OCI-LY1 (cell line): ENCODE measurements around the gene BRCA1.

Source experiments
- CTCF ChIP-seq: fragments of 200-600 bp; sonication (generic), shearing (Covaris generic); IDR thresholded peaks from 2 replicates; pipeline ENCODE4 v1.5.1; 2017; ENCODE audit warnings: mild to moderate bottlenecking, antibody characterized with exemption, low read length, moderate library complexity, mixed read lengths
- EZH2 ChIP-seq: fragments of 200-600 bp; sonication (generic), shearing (Covaris generic); IDR thresholded peaks from 2 replicates; pipeline ENCODE4 v1.8.0; 2017; ENCODE audit warnings: borderline replicate concordance, mixed run types, mild to moderate bottlenecking, antibody characterized with exemption, low read length, moderate library complexity, mixed read lengths

GRCh38 chr17:43019418-43019817, 105.7 kb downstream of the BRCA1 start:
- no peak for TF ChIP-seq CTCF
- no peak for TF ChIP-seq EZH2
